ENCODE measurements around the gene ANKRD30B.
"Not testable (repeated sequence)": the region's sequence is repeated elsewhere in the genome, so short reads cannot be mapped to it uniquely, and the experiment has no call there.

Gene ANKRD30B

GRCh38 chr18:14868825-14869224 lies 120.9 kb downstream of the ANKRD30B start:
- not testable (repeated sequence) for ATAC-seq (replicated peaks; ENCODE audit: extremely low read depth, poor library complexity, severe bottlenecking); H3K4me3 Mint-ChIP-seq; H3K4me1 Mint-ChIP-seq; H3K27ac Mint-ChIP-seq (ENCODE audit: low read depth); DNase-seq (ENCODE audit: low spot score in 2 of 2); H3K9me3 Mint-ChIP-seq; H3K27me3 Mint-ChIP-seq; H3K36me3 Mint-ChIP-seq (ENCODE audit: insufficient read depth)

GRCh38 chr18:14878826-14879225 lies 130.9 kb downstream of the ANKRD30B start:
- not testable (repeated sequence) for H3K4me3 Mint-ChIP-seq; H3K36me3 Mint-ChIP-seq (ENCODE audit: insufficient read depth); ATAC-seq (replicated peaks; ENCODE audit: extremely low read depth, poor library complexity, severe bottlenecking); H3K4me1 Mint-ChIP-seq; DNase-seq (ENCODE audit: low spot score in 2 of 2); H3K27me3 Mint-ChIP-seq; H3K9me3 Mint-ChIP-seq; H3K27ac Mint-ChIP-seq (ENCODE audit: low read depth)

- no peaks in the 10 kb centered on the region for H3K4me1 Mint-ChIP-seq
- H3K27ac Mint-ChIP-seq (ENCODE audit: low read depth), result no peak overlapping the region
- H3K9me3 Mint-ChIP-seq, result no peaks in the 10 kb centered on the region
- no peak for ATAC-seq (replicated peaks; ENCODE audit: extremely low read depth, poor library complexity, severe bottlenecking)
- H3K4me3 Mint-ChIP-seq, result no peak overlapping the region
- DNase-seq (ENCODE audit: low spot score in 2 of 2), result no peak
- H3K27me3 Mint-ChIP-seq, result no peaks in the 10 kb centered on the region
- H3K36me3 Mint-ChIP-seq (ENCODE audit: insufficient read depth), result no peaks in the 10 kb centered on the region
Observed at GRCh38 chr18:14900435-14900834, 152.5 kb downstream of the ANKRD30B start.
